GM12875 (cell line): ENCODE results near the gene TTC29.
"Not testable (repeated sequence)": the region's sequence is repeated elsewhere in the genome, so short reads cannot be mapped to it uniquely, and the experiment has no call there.

ENCODE experiments used
- H3K4me3 ChIP-seq: one replicate; pipeline ENCODE4 v1.5.1; 2011; ENCODE audit warnings: low read depth, low read length, control low read depth
- CTCF ChIP-seq: IDR thresholded peaks from 2 replicates; pipeline ENCODE4 v1.5.1; 2011; ENCODE audit warnings: low read depth, mild to moderate bottlenecking, control low read depth, inconsistent platforms, low read length, moderate library complexity, borderline replicate concordance; ENCODE audit not compliant: insufficient read depth

The TTC29 gene

DNA sequence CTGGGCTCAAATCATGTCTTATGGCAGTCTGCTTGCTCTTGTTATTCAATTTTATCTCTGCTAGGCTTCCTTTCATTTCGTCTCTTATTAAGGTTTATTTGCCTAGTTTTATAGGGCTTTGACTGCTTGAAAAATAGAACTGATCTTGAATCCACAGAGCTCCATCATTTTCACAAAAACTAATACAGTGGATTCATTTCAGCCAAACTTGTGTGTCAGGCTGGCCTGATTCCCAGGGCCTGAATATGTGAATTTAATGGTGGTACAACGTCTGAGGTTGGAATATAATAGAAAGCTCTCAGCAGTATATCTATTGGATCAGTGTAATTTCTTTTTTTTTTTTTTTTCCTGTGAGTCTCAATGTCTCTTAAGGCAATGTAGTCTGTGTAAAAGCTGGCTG, 183.6 kb downstream of the TTC29 start:
- no peak overlapping the region for H3K4me3 ChIP-seq
- TF ChIP-seq CTCF, result no peak

- no peak for TF ChIP-seq CTCF
- H3K4me3 ChIP-seq, result no peak overlapping the region
Observed at GRCh38 chr4:146742416-146742815, 203.2 kb downstream of the TTC29 start.

DNA sequence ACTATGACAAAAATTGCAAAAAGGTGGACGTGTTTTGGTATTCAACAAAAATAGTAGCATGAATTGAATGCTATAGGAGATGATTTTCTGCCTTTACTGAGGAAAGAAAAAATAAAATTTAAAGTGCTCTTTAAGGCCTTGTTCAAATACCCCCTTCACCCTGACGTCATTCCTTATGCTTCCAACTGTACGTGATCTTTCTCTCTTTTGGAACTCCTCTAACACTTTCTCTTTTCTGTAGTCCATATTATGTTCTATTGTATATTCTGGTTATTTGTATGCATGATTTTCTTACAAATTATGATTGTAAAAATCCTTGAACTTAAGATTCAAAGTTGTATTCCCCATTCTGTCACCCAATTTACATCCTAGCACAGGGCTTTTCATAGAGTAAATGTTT, 206.5 kb downstream of the TTC29 start:
- no peak for TF ChIP-seq CTCF
- no peak overlapping the region for H3K4me3 ChIP-seq

- H3K4me3 ChIP-seq, result not testable (repeated sequence)
Observed at GRCh38 chr4:146723519-146723918, 222.1 kb downstream of the TTC29 start.

DNA sequence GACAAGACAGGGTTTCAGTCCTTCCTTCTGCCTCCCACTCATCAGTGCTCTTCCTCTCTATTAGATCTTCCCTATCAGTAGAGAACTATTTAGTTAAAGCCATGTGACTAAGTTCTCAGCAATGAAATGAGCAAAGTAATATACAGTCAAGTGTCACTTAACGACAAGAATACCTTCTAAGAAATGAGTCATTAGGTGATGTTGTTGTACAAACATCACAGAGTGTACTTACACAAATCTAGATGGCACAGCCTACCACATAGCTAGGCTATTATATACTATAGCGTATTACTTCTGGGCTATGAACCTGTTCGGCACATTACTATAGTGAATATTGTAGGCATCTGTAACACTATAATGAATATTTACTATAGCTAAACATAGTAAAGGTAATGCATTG, 235.7 kb downstream of the TTC29 start:
- H3K4me3 ChIP-seq, result no peak overlapping the region
- TF ChIP-seq CTCF, result no peak

DNA sequence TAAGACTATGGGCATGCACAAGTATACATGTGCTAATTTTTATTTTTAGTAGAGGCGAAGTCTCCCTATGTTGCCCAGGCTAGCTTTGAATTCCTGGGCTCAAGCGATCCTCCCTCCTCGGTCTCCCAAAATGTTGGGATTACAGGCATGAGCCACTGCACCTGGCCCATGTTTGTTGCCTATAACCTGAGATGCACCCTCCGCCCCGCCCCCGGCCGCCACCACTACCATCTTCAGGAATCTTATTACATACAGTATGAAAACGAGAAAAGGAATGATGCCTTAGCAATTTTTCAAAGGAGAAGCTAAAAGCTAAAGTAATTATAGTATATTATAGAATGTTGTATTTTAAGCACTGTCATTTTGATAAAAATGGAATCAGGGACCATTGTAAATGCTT, 245.8 kb downstream of the TTC29 start:
- no peak overlapping the region for H3K4me3 ChIP-seq
- no peak for TF ChIP-seq CTCF

DNA sequence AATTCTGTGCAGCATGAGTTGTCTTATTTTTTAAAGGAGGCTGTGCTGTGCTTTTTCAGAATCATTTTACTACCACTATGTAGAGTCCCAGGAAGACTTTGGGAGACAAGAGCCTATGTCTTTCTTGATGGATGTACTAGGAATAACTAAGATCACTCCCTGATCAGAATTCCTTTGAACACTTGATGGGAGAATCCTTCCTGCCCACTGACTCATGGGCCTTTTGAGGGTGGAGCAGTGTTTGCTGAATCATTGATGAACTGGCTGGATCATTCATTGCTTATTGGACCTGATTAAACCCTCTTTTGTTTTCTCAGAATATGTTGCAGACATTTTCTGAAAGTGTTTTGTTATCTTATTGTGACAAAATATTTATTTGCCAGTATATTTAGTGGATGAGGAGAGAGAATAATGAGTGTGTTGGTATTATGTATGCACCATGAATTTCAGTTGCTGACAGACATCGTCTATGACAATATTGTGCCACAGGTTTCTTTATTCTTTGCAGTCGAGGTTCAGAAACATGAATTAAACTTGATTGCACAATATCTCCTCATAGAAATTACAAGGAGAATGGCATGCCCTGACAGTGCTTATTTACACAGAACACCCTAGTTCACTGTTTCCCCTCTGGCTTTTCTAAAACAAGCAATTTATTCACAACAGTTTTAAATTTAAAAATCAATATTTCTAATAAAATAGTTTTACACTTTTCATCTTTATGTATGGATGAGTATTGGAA, 270.7 kb downstream of the TTC29 start:
- H3K4me3 ChIP-seq, result no peak overlapping the region
- no peak for TF ChIP-seq CTCF

DNA sequence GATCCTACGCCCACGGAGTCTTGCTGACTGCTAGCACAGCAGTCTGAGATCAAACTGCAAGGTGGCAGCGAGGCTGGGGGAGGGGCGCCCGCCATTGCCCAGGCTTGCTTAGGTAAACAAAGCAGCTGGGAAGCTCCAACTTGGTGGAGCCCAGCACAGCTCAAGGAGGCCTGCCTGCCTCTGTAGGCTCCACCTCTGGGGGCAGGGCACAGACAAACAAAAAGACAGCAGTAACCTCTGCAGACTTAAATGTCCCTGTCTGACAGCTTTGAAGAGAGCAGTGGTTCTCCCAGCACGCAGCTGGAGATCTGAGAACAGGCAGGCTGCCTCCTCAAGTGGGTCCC, 281.7 kb downstream of the TTC29 start:
- H3K4me3 ChIP-seq, result not testable (repeated sequence)
